CD4-positive, alpha-beta memory T cell (primary cell): ENCODE measurements around the gene PCGF6. TPM values are rescaled to one million over a fixed set of nuclear protein-coding genes. Genes with fewer than 3 reads are reported as not detected.

ENCODE experiments used
- CTCF ChIA-PET: fragments of 350-600 bp; sonication (Branson Sonifier 250); formaldehyde crosslinking; loops from one replicate; lab custom pipeline; 2021; ENCODE audit warnings: inconsistent platforms; ENCODE audit not compliant: partially characterized antibody; lab: Charles Lee
- POLR2A ChIA-PET: fragments of 350-600 bp; sonication (Branson Sonifier 250); formaldehyde crosslinking; loops from one replicate; lab custom pipeline; 2021; ENCODE audit not compliant: partially characterized antibody; lab: Charles Lee
- DNase-seq, 5 donors: peaks; one replicate each; pipeline versions ENCODE4 v3.0.0 to v3.0.0-alpha.2; 2020 to 2022; ENCODE audit warnings: mixed read lengths in 1 of 5
- H3K27ac ChIP-seq: one replicate; pipeline ENCODE4 v1.7.0; 2013; ENCODE audit warnings: low read depth, low read length
- H3K27me3 ChIP-seq: 2 replicates; pipeline ENCODE4 v1.7.0; 2013; ENCODE audit warnings: mild to moderate bottlenecking, low read length, moderate library complexity; ENCODE audit not compliant: insufficient read depth
- H3K36me3 ChIP-seq: 2 replicates; pipeline ENCODE4 v1.7.0; 2013; ENCODE audit warnings: mild to moderate bottlenecking, low read length, moderate library complexity; ENCODE audit not compliant: insufficient read depth
- H3K4me1 ChIP-seq: 2 replicates; pipeline ENCODE4 v1.7.0; 2013; ENCODE audit warnings: mild to moderate bottlenecking, low read length, moderate library complexity; ENCODE audit not compliant: insufficient read depth
- H3K4me3 ChIP-seq, 2 donors: one replicate each; pipeline ENCODE4 v1.7.0; 2013; ENCODE audit warnings: low read length in 2 of 2, mild to moderate bottlenecking in 1 of 2
- H3K9me3 ChIP-seq, 2 donors: one replicate each; pipeline ENCODE4 v1.7.0; 2013; ENCODE audit warnings: low read length in 2 of 2, control low read depth in 1 of 2; ENCODE audit not compliant: control insufficient read depth in 1 of 2
- H3K27ac Mint-ChIP-seq, 7 donors: one replicate each; pipeline ENCODE4 v1.8.0; 2020 to 2021; ENCODE audit warnings: mixed read lengths in 7 of 7, mild to moderate bottlenecking in 6 of 7, inconsistent platforms in 3 of 7, moderate library complexity in 3 of 7
- H3K27me3 Mint-ChIP-seq, 2 donors: one replicate each; pipeline ENCODE4 v1.8.0; 2020 to 2021; ENCODE audit warnings: mixed read lengths in 2 of 2
- H3K36me3 Mint-ChIP-seq, 2 donors: one replicate each; pipeline ENCODE4 v1.8.0; 2020 to 2021; ENCODE audit warnings: mixed read lengths in 2 of 2, inconsistent platforms in 1 of 2, mild to moderate bottlenecking in 1 of 2
- H3K4me1 Mint-ChIP-seq, 4 donors: one replicate each; pipeline ENCODE4 v1.8.0; 2020 to 2021; ENCODE audit warnings: mixed read lengths in 4 of 4, mild to moderate bottlenecking in 1 of 4
- H3K4me3 Mint-ChIP-seq, 8 donors: one replicate each; pipeline ENCODE4 v1.8.0; 2020 to 2021; ENCODE audit warnings: mixed read lengths in 8 of 8, mild to moderate bottlenecking in 7 of 8, moderate library complexity in 6 of 8, inconsistent platforms in 3 of 8
- H3K9me3 Mint-ChIP-seq, 8 donors: one replicate each; pipeline ENCODE4 v1.8.0; 2020 to 2021; ENCODE audit warnings: mixed read lengths in 8 of 8, mild to moderate bottlenecking in 5 of 8, inconsistent platforms in 3 of 8, moderate library complexity in 1 of 8
- intact Hi-C: fragments of 100-400 bp; cut with micrococcal nuclease; formaldehyde crosslinking; loops from one replicate; pipeline ENCODE4 v1.15.1; 2023
- polyA plus RNA-seq, 2 donors: library from polyadenylated mRNA; unstranded; fragments of 300-500 nt; fragmentation: Illumina TruSeq; gene quantifications; one replicate each; pipeline ENCODE4 v1.2.3, GENCODE V29; 2021
- total RNA-seq, 2 experiments: library from RNA; stranded (reverse); gene quantifications; one replicate each; pipeline ENCODE4 v1.2.3, GENCODE V29; 2021

PCGF6 gene
- total and polyA plus RNA-seq, 4 experiments from 2014 or later: 6.4 to 11.2 (median 8.8) TPM

DNA sequence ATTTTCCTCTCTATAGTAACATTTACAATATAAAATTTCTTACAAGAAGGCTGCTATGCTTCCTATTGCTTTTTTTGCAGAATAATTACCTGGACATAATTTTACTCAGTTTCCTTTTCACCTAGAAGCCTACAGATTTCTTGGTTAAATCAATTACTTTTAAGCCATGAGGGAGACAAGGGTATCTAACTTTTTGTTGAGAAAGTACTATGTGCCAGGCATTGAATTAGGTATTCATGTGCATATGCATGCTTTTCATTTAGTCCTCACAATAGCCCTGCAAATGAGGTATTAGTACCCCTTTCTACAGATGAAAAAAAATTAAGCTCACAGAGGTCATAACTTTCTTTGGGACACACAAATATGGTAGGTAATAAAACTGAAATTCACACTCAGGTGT lies 16.4 kb downstream of the PCGF6 start:
- H3K36me3 Mint-ChIP-seq: peaks cover 7 to 22% of the 10 kb centered on the region in 2 donors
- intact Hi-C loops: loop anchor here (1.0 kb wide), 1 partner anchor 417 kb away; no protein-coding TSS in a partner anchor
- H3K27ac Mint-ChIP-seq: no peak overlapping the region
- no peak overlapping the region for H3K4me3 Mint-ChIP-seq
- CTCF ChIA-PET: interaction anchor here (0.6 to 2.6 kb wide), 8 partner anchors 9 to 504 kb away, joined by 3 to 18 read pairs (median 6); partner anchors contain the start of genes ATP5MK, CNNM2, CYP17A1 and PDCD11
- H3K9me3 Mint-ChIP-seq: no peaks in the 10 kb centered on the region
- Histone ChIP-seq H3K4me3 (no peak overlapping the region), H3K36me3 (peaks cover 6% of the 10 kb centered on the region), H3K4me1 (no peaks in the 10 kb centered on the region), H3K27me3 (no peaks in the 10 kb centered on the region), H3K27ac (no peak overlapping the region), H3K9me3 (no peaks in the 10 kb centered on the region)
- H3K4me1 Mint-ChIP-seq: no peaks in the 10 kb centered on the region
- no peak for DNase-seq
- no peaks in the 10 kb centered on the region for H3K27me3 Mint-ChIP-seq
- POLR2A ChIA-PET: interaction anchor here (2.5 kb wide), 1 partner anchor 417 kb away, joined by 12 read pairs; the partner anchor contains the start of gene CNNM2

GRCh38 chr10:103333934-103334520 lies 16.9 kb downstream of the PCGF6 start:
- Histone ChIP-seq H3K4me1 (no peaks in the 10 kb centered on the region), H3K27ac (no peak overlapping the region), H3K27me3 (no peaks in the 10 kb centered on the region), H3K36me3 (peaks cover 4% of the 10 kb centered on the region), H3K4me3 (no peak overlapping the region), H3K9me3 (no peaks in the 10 kb centered on the region)
- Mint-ChIP-seq H3K4me3 (no peak overlapping the region), H3K4me1 (no peaks in the 10 kb centered on the region), H3K36me3 (peaks cover 7 to 23% of the 10 kb centered on the region in 2 donors), H3K9me3 (no peaks in the 10 kb centered on the region), H3K27ac (no peak overlapping the region), H3K27me3 (no peaks in the 10 kb centered on the region)
- intact Hi-C loops: loop anchor here (1.0 kb wide), 1 partner anchor 417 kb away; no protein-coding TSS in a partner anchor
- peak in 3 of 5 donors; percentile 7 to 22 (median 13) for DNase-seq
- CTCF ChIA-PET: interaction anchor here (0.6 to 2.6 kb wide), 12 partner anchors 7 to 504 kb away, joined by 3 to 18 read pairs (median 5); partner anchors contain the start of genes ATP5MK, CNNM2, CYP17A1 and PDCD11
- POLR2A ChIA-PET: interaction anchor here (2.5 kb wide), 1 partner anchor 416 kb away, joined by 12 read pairs; the partner anchor contains the start of gene CNNM2

- no peak overlapping the region for H3K27ac ChIP-seq
- Mint-ChIP-seq H3K4me1 (no peaks in the 10 kb centered on the region), H3K27me3 (no peaks in the 10 kb centered on the region), H3K9me3 (no peaks in the 10 kb centered on the region), H3K36me3 (peaks cover 7 to 40% of the 10 kb centered on the region in 2 donors), H3K27ac (peak overlapping the region in 2 of 7 donors; percentile 32 to 48), H3K4me3 (no peak overlapping the region)
- H3K9me3 ChIP-seq: no peaks in the 10 kb centered on the region
- ChIA-PET CTCF (no interaction called here), POLR2A (no interaction called here)
- peaks cover 4% of the 10 kb centered on the region for H3K36me3 ChIP-seq
- intact Hi-C loops: no loop called here
- H3K27me3 ChIP-seq: no peaks in the 10 kb centered on the region
- no peak for DNase-seq
- no peaks in the 10 kb centered on the region for H3K4me1 ChIP-seq
- no peak overlapping the region for H3K4me3 ChIP-seq
Observed at GRCh38 chr10:103327906-103328305, 23.0 kb downstream of the PCGF6 start.

GRCh38 chr10:103316087-103316486 lies 34.9 kb downstream of the PCGF6 start:
- Histone ChIP-seq H3K4me3 (no peak overlapping the region), H3K36me3 (no peaks in the 10 kb centered on the region), H3K27ac (no peak overlapping the region), H3K9me3 (no peaks in the 10 kb centered on the region), H3K27me3 (no peaks in the 10 kb centered on the region), H3K4me1 (no peaks in the 10 kb centered on the region)
- no peaks in the 10 kb centered on the region for H3K27me3 Mint-ChIP-seq
- ChIA-PET CTCF (no interaction called here), POLR2A (no interaction called here)
- H3K27ac Mint-ChIP-seq: no peak overlapping the region
- H3K36me3 Mint-ChIP-seq: peaks cover 21 to 39% of the 10 kb centered on the region in 2 donors
- no peak overlapping the region for H3K4me3 Mint-ChIP-seq
- no peaks in the 10 kb centered on the region for H3K4me1 Mint-ChIP-seq
- DNase-seq: no peak
- intact Hi-C loops: no loop called here
- no peaks in the 10 kb centered on the region for H3K9me3 Mint-ChIP-seq

- no peaks in the 10 kb centered on the region for H3K36me3 ChIP-seq
- ChIA-PET CTCF (no interaction called here), POLR2A (no interaction called here)
- H3K4me3 Mint-ChIP-seq: no peak overlapping the region
- intact Hi-C loops: no loop called here
- no peaks in the 10 kb centered on the region for H3K4me1 ChIP-seq
- no peaks in the 10 kb centered on the region for H3K27me3 Mint-ChIP-seq
- H3K4me1 Mint-ChIP-seq: no peaks in the 10 kb centered on the region
- H3K36me3 Mint-ChIP-seq: peaks cover 18 to 47% of the 10 kb centered on the region in 2 donors
- no peaks in the 10 kb centered on the region for H3K9me3 ChIP-seq
- no peaks in the 10 kb centered on the region for H3K27me3 ChIP-seq
- no peak overlapping the region for H3K4me3 ChIP-seq
- no peak overlapping the region for H3K27ac Mint-ChIP-seq
- no peaks in the 10 kb centered on the region for H3K9me3 Mint-ChIP-seq
- no peak overlapping the region for H3K27ac ChIP-seq
- DNase-seq: no peak
Observed at GRCh38 chr10:103310197-103310596, 40.7 kb downstream of the PCGF6 start.

- Mint-ChIP-seq H3K4me1 (no peaks in the 10 kb centered on the region), H3K36me3 (peaks cover 15 to 49% of the 10 kb centered on the region in 2 donors), H3K27ac (no peak overlapping the region), H3K4me3 (no peak overlapping the region), H3K9me3 (no peaks in the 10 kb centered on the region), H3K27me3 (no peaks in the 10 kb centered on the region)
- H3K36me3 ChIP-seq: no peaks in the 10 kb centered on the region
- H3K27me3 ChIP-seq: no peaks in the 10 kb centered on the region
- ChIA-PET CTCF (no interaction called here), POLR2A (no interaction called here)
- H3K4me1 ChIP-seq: no peaks in the 10 kb centered on the region
- H3K9me3 ChIP-seq: no peaks in the 10 kb centered on the region
- no peak for DNase-seq
- H3K4me3 ChIP-seq: no peak overlapping the region
- no peak overlapping the region for H3K27ac ChIP-seq
- intact Hi-C loops: no loop called here
Observed at GRCh38 chr10:103307594-103307993, 43.3 kb downstream of the PCGF6 start.

DNA sequence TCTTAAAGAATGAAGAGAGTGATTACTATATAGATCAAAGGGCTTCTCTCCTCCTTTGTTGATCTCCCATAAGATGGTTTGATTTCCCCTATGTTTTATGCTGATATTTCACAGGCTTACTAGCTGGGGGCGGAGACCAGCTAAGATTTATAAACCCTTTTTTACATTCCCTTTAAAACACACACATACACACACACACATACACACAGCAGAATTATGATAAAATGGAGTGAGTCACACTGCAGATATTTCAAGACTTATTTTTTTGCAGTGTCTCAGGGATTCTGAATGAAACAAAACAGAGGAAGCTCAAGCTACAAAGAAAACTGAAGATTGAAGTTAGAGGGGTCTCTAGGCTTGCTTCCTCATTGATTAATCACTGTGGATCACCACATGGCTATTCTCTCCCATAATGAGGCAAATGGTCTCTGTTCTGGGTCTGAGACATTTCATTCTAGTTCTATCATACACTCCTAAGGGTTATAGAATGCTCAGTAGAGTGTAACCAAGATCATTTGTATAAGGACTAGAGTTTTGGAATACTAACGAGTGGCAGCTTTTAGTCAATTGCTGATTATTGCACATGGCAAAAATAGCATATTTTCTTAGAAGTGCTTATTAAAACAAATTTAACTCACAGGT lies 55.4 kb downstream of the PCGF6 start:
- no peaks in the 10 kb centered on the region for H3K4me1 ChIP-seq
- H3K36me3 Mint-ChIP-seq: no peaks in the 10 kb centered on the region
- peaks cover 2 to 5% of the 10 kb centered on the region in 2 donors for H3K27me3 Mint-ChIP-seq
- H3K4me1 Mint-ChIP-seq: peaks cover 0 to 2% (median 0%) of the 10 kb centered on the region in 4 donors
- no peaks in the 10 kb centered on the region for H3K27me3 ChIP-seq
- no peak overlapping the region for H3K27ac Mint-ChIP-seq
- DNase-seq: no peak
- no peak overlapping the region for H3K4me3 ChIP-seq
- no peaks in the 10 kb centered on the region for H3K9me3 Mint-ChIP-seq
- intact Hi-C loops: no loop called here
- H3K27ac ChIP-seq: no peak overlapping the region
- H3K9me3 ChIP-seq: no peaks in the 10 kb centered on the region
- no peak overlapping the region for H3K4me3 Mint-ChIP-seq
- ChIA-PET CTCF (interaction anchor here (0.5 kb wide), 1 partner anchor 1543 kb away, joined by 3 read pairs; no protein-coding TSS in a partner anchor), POLR2A (no interaction called here)
- no peaks in the 10 kb centered on the region for H3K36me3 ChIP-seq
